GM21390 (cell line): Measurements from ENCODE around the gene ACOT7.

Experiments
- ATAC-seq: cut with Tn5 transposase; IDR thresholded peaks from one replicate; pipeline ENCODE4 v1.9.1; 2021; ENCODE audit not compliant: unreplicated experiment

The ACOT7 gene

DNA sequence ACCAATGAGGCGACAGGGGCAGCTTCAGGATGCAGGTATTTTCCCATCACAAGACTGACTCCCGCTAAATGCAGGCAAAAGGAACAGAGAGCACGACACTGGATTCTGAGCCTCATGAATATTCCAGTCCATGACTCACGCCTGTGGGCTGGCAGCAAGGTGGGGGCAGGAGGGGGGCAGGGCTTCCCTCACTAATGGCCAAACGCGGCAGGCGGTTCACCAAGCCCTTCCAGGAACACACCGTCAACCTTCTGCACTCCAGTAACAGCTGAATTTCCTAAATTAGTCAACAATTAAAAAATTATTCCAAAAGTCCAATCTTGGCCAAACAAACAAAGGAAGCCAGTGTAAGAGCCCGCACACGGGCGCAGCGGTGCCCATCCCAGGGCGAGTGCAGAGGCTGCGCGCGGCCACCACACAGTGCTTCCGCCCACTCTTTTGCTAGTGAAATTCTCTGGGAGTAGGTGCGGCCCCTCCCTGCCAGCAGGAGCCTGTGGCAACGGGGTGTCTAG, 120.1 kb downstream of the ACOT7 start:
- ATAC-seq, result no peak

- no peak for ATAC-seq
Measured at GRCh38 chr1:6272868-6273267, 120.7 kb downstream of the ACOT7 start.

GRCh38 chr1:6272452-6272851, 121.1 kb downstream of the ACOT7 start:
- ATAC-seq, result no peak

DNA sequence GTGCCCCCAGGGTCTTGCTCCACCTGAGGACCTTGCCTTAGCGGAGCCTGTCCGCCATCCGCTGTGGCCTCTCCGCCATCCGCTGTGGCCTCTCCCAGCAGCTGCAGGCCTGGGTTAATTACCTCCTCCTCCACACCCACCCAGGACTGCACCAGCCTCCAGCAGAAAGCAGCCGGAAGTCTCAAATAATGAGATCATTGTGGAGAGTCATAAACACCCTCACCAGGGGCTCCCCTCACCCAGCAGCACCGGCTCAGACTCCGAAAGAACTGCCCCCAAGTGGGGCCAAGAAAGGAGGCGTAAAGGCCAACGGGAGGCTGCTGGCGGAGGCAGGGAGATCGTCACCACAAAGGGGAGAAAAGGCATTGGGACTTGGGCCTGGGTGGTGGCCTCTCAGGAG, 122.0 kb downstream of the ACOT7 start:
- ATAC-seq, result no peak

- ATAC-seq, result no peak
Measured at GRCh38 chr1:6271006-6271405, 122.6 kb downstream of the ACOT7 start.

DNA sequence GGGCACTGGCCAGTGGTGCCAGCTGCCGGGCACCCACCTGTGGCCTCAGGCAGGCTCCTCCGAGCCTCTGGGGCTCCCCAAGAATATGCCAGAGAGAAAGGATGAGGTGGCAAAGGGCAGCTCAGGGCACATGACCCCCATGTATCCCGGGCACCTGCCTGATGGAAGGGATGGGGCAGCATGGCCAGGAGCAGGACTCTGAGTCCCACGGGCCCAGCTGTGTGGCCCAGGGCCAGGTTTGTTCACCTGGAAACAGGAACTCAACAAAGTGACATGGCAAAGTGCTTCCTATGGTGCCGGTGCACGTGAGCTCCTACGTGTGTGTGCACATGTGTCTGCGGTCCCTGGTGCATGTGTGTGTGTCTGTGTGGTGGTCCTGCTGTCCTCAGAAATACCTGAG, 123.2 kb downstream of the ACOT7 start:
- no peak for ATAC-seq

DNA sequence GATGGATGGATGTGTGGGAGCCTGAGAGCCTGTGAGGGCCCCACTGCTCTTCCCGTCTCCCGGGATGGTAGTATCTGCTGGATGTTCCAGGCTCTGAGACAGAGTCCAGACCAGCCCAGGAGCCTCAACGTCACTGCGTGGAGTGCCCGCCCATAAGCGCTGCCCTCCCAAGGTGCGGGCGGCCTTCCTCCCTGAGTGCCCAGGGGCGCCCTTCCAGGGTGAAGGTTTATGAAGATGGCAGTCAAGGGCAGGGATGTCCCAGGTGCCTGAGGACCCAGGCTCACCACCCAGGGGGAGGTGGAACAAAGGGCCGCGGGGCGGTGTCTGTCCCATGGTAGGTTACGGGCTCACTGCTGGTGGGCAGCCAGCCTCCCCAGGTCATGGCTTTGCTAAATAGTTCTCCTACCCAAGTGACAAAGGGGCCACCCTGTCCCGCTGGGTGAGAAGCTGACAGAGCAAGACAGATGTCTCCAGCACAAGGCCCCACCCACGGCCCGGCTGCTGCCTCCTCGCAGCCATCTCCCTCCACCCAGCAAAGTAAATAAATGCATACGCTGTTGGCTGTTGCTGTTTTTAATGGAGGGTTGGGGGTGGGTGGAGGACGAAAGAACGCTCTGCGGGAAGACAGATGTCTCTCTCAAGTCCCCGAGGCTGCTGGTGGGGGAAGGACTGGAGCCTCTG, 123.7 kb downstream of the ACOT7 start:
- no peak for ATAC-seq

DNA sequence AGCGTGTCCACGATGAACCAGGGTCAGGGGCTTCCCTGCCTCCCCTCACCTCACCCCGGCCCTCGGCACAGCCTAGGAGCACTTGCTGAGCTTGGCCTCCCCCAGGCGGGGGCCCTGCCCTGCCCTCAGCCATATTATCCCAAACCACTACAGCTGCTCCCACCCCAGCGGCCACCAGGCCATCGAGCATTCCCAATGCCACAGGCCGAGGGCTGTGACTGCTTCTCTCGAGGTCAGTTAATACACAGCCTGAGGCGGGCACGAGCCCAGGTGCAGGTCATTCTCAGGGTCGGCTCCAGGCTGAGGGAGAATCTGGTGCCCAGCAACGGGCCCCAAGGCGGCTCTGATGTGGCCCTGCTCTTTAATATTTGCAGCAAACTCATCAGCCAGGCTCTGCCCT, 124.3 kb downstream of the ACOT7 start:
- no peak for ATAC-seq

DNA sequence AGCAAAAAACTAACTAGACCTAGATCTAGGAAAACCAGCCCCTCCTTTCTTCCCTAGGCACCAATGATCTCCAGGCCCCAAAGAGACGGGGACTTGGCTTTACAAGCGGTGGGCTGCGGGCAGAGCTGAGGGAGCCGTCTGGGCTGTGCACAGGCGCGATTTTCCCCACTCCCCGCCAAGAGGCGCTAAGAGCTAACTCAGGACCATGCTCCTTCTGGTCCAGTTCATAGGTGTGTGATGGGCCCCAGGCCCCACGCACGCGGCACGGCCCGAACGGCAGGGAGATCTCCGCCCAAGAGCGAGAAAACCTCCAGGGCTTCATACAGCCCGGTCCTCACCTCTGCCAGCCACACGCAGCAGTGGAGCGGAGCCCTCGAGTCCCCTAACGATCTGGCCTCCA, 125.2 kb downstream of the ACOT7 start:
- no peak for ATAC-seq

GRCh38 chr1:6267686-6268322, 125.8 kb downstream of the ACOT7 start:
- no peak for ATAC-seq

- no peak for ATAC-seq
Measured at GRCh38 chr1:6266641-6267040, 126.9 kb downstream of the ACOT7 start.

GRCh38 chr1:6265151-6265550, 128.4 kb downstream of the ACOT7 start:
- ATAC-seq, result no peak

- no peak for ATAC-seq
Measured at GRCh38 chr1:6263716-6264115, 129.9 kb downstream of the ACOT7 start.

GRCh38 chr1:6262555-6263420, 130.8 kb downstream of the ACOT7 start:
- ATAC-seq, result no peak

GRCh38 chr1:6261615-6261995, 132.0 kb downstream of the ACOT7 start:
- ATAC-seq, result no peak

DNA sequence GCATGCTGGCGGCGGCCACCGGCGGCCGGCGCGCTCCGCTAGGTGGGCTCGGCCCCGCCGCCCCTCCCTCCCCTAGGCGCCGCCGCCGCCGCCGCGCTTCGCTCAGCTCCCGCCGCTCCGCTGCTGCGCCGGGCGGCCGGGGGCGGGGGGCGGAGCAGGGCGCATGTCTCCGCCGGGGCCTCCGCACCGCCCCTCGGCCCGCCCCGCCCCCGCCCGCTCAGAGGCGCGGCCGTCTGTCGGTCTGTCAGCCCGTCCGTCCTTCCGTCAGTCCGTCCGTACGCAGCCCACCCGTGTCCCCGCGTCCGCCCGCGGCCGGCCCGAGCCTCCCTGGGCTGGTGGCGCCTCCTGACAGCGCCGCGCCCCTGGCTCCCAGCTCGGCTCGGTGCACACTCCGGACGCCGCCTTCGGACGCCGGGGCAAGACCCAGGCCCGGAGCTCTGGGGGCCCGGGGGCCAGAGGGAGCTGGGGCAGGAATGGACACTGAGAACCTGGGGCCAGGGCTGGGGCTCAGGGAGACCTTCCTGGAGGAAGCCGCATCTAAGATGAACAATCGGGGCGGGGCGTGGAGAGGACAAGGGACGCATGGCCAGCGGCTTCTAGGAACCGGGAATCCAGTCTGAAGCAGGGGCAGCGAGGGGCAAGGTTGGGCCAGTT, 132.5 kb downstream of the ACOT7 start, which contains the start of gene GPR153:
GPR153 (minus strand) TSS at position 138 of the 654 bp plus-strand sequence. CDS start 6,193 bp downstream, outside the sequence.
- no peak for ATAC-seq

DNA sequence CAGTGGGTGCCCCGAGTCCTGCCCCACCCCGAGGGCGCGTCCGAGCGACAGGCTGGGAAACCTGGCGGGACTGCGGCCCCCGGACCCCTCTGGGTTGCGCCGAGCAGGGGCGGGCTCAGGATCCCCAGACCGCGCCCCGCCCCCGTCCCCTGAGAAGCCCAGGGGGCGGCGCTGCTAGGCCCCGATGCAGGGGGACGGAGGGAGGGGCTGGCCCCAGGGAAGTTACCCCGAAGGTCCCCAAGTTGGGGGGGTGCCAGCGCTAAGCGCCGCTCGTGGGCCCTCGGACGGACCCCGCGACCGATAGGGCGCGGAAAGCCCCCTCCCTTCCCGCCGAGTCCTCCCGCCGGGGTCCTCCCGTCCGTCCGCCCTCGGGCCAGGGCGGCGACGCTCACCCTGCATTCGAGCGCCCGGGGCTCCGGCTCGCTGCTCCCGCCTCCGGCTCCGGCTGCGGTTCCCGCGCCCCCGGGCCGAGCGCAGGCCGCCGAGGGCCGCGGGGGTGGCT, 133.1 kb downstream of the ACOT7 start:
- no peak for ATAC-seq

DNA sequence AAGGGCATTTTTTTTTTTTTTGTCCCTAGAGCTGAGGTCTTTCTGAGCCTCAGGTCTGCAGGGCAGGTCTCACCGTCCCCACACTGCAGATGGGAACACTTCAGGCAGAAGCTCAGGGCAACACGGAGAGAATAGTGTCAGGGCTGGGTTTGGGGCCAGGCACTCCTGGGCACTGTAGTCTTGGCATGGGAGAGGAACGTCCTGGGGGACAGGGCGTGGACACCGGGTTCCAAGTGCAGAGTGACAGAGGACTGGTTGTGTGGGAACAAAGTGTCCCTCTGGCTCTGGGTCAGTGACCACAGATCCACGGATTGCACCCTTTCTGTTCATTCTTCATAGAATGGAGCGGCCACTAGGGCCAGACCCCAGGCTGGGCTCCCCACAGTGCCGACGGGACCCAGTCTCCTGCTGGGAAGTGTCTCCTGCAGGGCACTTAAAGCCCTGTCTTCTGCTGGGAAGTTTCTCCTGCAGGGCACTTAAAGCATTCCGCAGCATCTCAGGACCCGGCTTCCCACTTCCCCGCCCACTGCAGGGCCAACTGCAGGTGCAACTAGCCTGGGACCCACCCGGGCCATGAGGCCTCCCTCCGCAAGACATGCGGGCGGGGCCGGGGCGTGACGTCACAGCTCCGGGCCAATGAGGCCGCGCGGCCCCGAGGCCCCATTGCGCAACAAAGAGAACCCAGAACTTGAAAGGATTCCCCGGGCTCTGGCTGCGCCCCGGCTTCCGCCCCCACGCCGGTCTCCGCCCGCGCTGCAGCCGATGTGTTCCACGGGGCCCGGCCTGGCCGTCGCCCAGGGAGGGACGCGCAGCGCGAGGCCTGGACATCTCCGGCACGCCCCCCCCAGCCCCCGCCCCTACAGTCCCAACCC, 133.8 kb downstream of the ACOT7 start:
- ATAC-seq, result peak; percentile 59

DNA sequence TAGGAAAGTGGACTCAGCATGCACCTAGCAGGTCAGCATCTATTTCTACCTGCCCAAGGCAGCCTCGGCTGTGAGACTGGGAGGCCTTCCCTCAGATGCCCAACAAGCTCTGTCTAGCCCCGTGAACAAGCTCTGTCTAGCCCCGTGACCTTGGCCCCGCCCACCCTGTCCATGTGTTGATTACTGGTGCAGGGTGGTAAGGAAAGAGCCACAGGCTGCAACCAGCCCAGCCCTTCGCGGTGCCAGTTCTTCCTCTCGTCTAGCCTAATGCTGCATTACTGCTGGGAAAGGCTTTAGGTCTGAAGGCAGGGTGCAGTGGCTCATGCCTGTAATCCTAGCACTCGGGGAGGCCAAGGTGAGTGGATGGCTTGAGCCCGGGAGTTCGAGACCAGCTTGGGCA, 134.9 kb downstream of the ACOT7 start:
- ATAC-seq, result no peak

- no peak for ATAC-seq
Measured at GRCh38 chr1:6257541-6258069, 136.0 kb downstream of the ACOT7 start.
